Neutrophil (primary cell): Measurements from ENCODE around the gene TLK1.

Experiments used
- H3K27ac ChIP-seq: fragments of 200-600 bp; sonication (generic); 2 replicates; pipeline ENCODE4 v1.5.1; 2016; ENCODE audit warnings: mild to moderate bottlenecking, moderate library complexity
- H3K27me3 ChIP-seq: fragments of 200-600 bp; sonication (generic); 2 replicates; pipeline ENCODE4 v1.6.0; 2016; ENCODE audit warnings: mild to moderate bottlenecking
- H3K36me3 ChIP-seq: fragments of 200-600 bp; sonication (generic); 2 replicates; pipeline ENCODE4 v1.5.1; 2017
- H3K4me1 ChIP-seq, 2 experiments: fragments of 200-600 bp in 1 of 2; sonication (generic) in 1 of 2; 1 replicate in 1 of 2; 2 replicates in 1 of 2; pipeline versions ENCODE4 v1.5.1 to v1.6.1; 2013 to 2016; ENCODE audit warnings: low read depth in 1 of 2, low read length in 1 of 2, mild to moderate bottlenecking in 1 of 2, moderate library complexity in 1 of 2; ENCODE audit not compliant: control insufficient read depth in 1 of 2, insufficient read depth in 1 of 2
- H3K4me3 ChIP-seq, 2 experiments: fragments of 200-600 bp in 1 of 2; sonication (generic) in 1 of 2; 1 replicate in 1 of 2; 2 replicates in 1 of 2; pipeline ENCODE4 v1.5.1; 2013 to 2016; ENCODE audit warnings: low read depth in 1 of 2, low read length in 1 of 2, mild to moderate bottlenecking in 1 of 2, moderate library complexity in 1 of 2
- H3K9me3 ChIP-seq: fragments of 200-600 bp; sonication (generic); 2 replicates; pipeline ENCODE4 v1.5.1; 2016
- CTCF ChIP-seq: fragments of 200-600 bp; sonication (generic); IDR thresholded peaks from 2 replicates; pipeline ENCODE4 v1.5.1; 2016; ENCODE audit warnings: antibody characterized with exemption

Gene TLK1

GRCh38 chr2:171034315-171034714 lies 126.4 kb downstream of the TLK1 start:
- Histone ChIP-seq H3K4me3 (no peak overlapping the region), H3K27me3 (no peaks in the 10 kb centered on the region), H3K27ac (no peak overlapping the region), H3K9me3 (no peaks in the 10 kb centered on the region), H3K36me3 (peaks cover 43% of the 10 kb centered on the region), H3K4me1 (no peaks in the 10 kb centered on the region)
- TF ChIP-seq CTCF, result no peak

- Histone ChIP-seq H3K27me3 (no peaks in the 10 kb centered on the region), H3K9me3 (no peaks in the 10 kb centered on the region), H3K4me1 (no peaks in the 10 kb centered on the region), H3K27ac (no peak overlapping the region), H3K36me3 (peaks cover 36% of the 10 kb centered on the region), H3K4me3 (no peak overlapping the region)
- TF ChIP-seq CTCF, result no peak
Measured at GRCh38 chr2:171025214-171025613, 135.5 kb downstream of the TLK1 start.

GRCh38 chr2:171018522-171018921 lies 142.2 kb downstream of the TLK1 start:
- no peaks in the 10 kb centered on the region for H3K27me3 ChIP-seq
- H3K4me1 ChIP-seq, result no peaks in the 10 kb centered on the region
- no peaks in the 10 kb centered on the region for H3K9me3 ChIP-seq
- H3K36me3 ChIP-seq, result peaks cover 26% of the 10 kb centered on the region
- H3K27ac ChIP-seq, result no peak overlapping the region
- H3K4me3 ChIP-seq, result no peak overlapping the region
- TF ChIP-seq CTCF, result no peak

GRCh38 chr2:171016125-171016524 lies 144.6 kb downstream of the TLK1 start:
- H3K36me3 ChIP-seq, result peaks cover 20% of the 10 kb centered on the region
- H3K4me1 ChIP-seq, result no peaks in the 10 kb centered on the region
- H3K27ac ChIP-seq, result no peak overlapping the region
- H3K9me3 ChIP-seq, result no peaks in the 10 kb centered on the region
- no peaks in the 10 kb centered on the region for H3K27me3 ChIP-seq
- no peak for TF ChIP-seq CTCF
- H3K4me3 ChIP-seq, result no peak overlapping the region

- H3K27me3 ChIP-seq, result no peaks in the 10 kb centered on the region
- TF ChIP-seq CTCF, result no peak
Measured at GRCh38 chr2:171013851-171014250, 146.8 kb downstream of the TLK1 start.

GRCh38 chr2:171009386-171009785 lies 151.3 kb downstream of the TLK1 start:
- no peak overlapping the region for H3K4me3 ChIP-seq
- H3K27ac ChIP-seq, result no peak overlapping the region
- no peaks in the 10 kb centered on the region for H3K4me1 ChIP-seq
- H3K9me3 ChIP-seq, result no peaks in the 10 kb centered on the region
- no peak for TF ChIP-seq CTCF
- H3K36me3 ChIP-seq, result peaks cover 53% of the 10 kb centered on the region
- no peaks in the 10 kb centered on the region for H3K27me3 ChIP-seq

More at GRCh38 chr2:171013851-171014250, 146.8 kb downstream of the TLK1 start:
- no peak overlapping the region for H3K4me3 ChIP-seq
- no peaks in the 10 kb centered on the region for H3K4me1 ChIP-seq
- peaks cover 34% of the 10 kb centered on the region for H3K36me3 ChIP-seq
- no peaks in the 10 kb centered on the region for H3K9me3 ChIP-seq
- no peak overlapping the region for H3K27ac ChIP-seq
